ENCODE results near the gene RHCE. TPM values are rescaled to one million over a fixed set of nuclear protein-coding genes. Genes with fewer than 3 reads are reported as not detected.

Gene RHCE
- total and polyA plus RNA-seq, 2 of the 8 experiments (the other 6 are each of a cell fraction or from before 2014, with no cell fraction given): 0.23 to 0.50 TPM

- TF ChIP-seq, protein P1, sequence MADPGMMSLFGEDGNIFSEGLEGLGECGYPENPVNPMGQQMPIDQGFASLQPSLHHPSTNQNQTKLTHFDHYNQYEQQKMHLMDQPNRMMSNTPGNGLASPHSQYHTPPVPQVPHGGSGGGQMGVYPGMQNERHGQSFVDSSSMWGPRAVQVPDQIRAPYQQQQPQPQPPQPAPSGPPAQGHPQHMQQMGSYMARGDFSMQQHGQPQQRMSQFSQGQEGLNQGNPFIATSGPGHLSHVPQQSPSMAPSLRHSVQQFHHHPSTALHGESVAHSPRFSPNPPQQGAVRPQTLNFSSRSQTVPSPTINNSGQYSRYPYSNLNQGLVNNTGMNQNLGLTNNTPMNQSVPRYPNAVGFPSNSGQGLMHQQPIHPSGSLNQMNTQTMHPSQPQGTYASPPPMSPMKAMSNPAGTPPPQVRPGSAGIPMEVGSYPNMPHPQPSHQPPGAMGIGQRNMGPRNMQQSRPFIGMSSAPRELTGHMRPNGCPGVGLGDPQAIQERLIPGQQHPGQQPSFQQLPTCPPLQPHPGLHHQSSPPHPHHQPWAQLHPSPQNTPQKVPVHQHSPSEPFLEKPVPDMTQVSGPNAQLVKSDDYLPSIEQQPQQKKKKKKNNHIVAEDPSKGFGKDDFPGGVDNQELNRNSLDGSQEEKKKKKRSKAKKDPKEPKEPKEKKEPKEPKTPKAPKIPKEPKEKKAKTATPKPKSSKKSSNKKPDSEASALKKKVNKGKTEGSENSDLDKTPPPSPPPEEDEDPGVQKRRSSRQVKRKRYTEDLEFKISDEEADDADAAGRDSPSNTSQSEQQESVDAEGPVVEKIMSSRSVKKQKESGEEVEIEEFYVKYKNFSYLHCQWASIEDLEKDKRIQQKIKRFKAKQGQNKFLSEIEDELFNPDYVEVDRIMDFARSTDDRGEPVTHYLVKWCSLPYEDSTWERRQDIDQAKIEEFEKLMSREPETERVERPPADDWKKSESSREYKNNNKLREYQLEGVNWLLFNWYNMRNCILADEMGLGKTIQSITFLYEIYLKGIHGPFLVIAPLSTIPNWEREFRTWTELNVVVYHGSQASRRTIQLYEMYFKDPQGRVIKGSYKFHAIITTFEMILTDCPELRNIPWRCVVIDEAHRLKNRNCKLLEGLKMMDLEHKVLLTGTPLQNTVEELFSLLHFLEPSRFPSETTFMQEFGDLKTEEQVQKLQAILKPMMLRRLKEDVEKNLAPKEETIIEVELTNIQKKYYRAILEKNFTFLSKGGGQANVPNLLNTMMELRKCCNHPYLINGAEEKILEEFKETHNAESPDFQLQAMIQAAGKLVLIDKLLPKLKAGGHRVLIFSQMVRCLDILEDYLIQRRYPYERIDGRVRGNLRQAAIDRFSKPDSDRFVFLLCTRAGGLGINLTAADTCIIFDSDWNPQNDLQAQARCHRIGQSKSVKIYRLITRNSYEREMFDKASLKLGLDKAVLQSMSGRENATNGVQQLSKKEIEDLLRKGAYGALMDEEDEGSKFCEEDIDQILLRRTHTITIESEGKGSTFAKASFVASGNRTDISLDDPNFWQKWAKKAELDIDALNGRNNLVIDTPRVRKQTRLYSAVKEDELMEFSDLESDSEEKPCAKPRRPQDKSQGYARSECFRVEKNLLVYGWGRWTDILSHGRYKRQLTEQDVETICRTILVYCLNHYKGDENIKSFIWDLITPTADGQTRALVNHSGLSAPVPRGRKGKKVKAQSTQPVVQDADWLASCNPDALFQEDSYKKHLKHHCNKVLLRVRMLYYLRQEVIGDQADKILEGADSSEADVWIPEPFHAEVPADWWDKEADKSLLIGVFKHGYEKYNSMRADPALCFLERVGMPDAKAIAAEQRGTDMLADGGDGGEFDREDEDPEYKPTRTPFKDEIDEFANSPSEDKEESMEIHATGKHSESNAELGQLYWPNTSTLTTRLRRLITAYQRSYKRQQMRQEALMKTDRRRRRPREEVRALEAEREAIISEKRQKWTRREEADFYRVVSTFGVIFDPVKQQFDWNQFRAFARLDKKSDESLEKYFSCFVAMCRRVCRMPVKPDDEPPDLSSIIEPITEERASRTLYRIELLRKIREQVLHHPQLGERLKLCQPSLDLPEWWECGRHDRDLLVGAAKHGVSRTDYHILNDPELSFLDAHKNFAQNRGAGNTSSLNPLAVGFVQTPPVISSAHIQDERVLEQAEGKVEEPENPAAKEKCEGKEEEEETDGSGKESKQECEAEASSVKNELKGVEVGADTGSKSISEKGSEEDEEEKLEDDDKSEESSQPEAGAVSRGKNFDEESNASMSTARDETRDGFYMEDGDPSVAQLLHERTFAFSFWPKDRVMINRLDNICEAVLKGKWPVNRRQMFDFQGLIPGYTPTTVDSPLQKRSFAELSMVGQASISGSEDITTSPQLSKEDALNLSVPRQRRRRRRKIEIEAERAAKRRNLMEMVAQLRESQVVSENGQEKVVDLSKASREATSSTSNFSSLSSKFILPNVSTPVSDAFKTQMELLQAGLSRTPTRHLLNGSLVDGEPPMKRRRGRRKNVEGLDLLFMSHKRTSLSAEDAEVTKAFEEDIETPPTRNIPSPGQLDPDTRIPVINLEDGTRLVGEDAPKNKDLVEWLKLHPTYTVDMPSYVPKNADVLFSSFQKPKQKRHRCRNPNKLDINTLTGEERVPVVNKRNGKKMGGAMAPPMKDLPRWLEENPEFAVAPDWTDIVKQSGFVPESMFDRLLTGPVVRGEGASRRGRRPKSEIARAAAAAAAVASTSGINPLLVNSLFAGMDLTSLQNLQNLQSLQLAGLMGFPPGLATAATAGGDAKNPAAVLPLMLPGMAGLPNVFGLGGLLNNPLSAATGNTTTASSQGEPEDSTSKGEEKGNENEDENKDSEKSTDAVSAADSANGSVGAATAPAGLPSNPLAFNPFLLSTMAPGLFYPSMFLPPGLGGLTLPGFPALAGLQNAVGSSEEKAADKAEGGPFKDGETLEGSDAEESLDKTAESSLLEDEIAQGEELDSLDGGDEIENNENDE (IDR thresholded peaks at IDR 0.05; ENCODE audit: insufficient replicate concordance, low read length): no peak
- no peak for TF ChIP-seq POU5F1 (IDR thresholded peaks at IDR 0.05; ENCODE audit: low read depth, low read length)
- TF ChIP-seq NRF1 (IDR thresholded peaks at IDR 0.05; ENCODE audit: low read depth, low read length): no peak
- no peak for TF ChIP-seq TAF7 (optimal IDR thresholded peaks at IDR 0.05; ENCODE audit: borderline replicate concordance, low read depth, low read length)
- no peak for TF ChIP-seq SIRT6 (IDR thresholded peaks at IDR 0.05; ENCODE audit: low read length)
- no peak for TF ChIP-seq CREB1 (IDR thresholded peaks at IDR 0.05)
- no peak for TF ChIP-seq MAFK (IDR thresholded peaks at IDR 0.05; ENCODE audit: low read depth, low read length)
- no peak for TF ChIP-seq ZNF274 (IDR thresholded peaks at IDR 0.05; ENCODE audit: borderline replicate concordance, extremely low read depth, low read length)
- no peak for TF ChIP-seq SP4 (IDR thresholded peaks at IDR 0.05; ENCODE audit: low read length)
- TF ChIP-seq SRF (IDR thresholded peaks at IDR 0.05; ENCODE audit: low read depth, low read length): no peak
- TF ChIP-seq SP2 (IDR thresholded peaks at IDR 0.05; ENCODE audit: low read length): no peak
Observed at GRCh38 chr1:25443030-25443699, 22.5 kb upstream of the RHCE start (continued).

Measured in H1 (cell line).